Gastrocnemius medialis (tissue), 4 donors: ENCODE results near the gene PDGFC. TPM values are rescaled to one million over a fixed set of nuclear protein-coding genes. Genes with fewer than 3 reads are reported as not detected.

ENCODE experiments used
- ATAC-seq, 2 donors: fragments of 150-250 bp; one replicate each; pipeline ENCODE4 v1.9.1; 2016
- DNase-seq, 2 donors: peaks; one replicate each; pipeline ENCODE4 v3.0.0-alpha.2; 2019
- H3K27ac ChIP-seq, 4 donors: fragments of 200-600 bp; sonication (generic); 1 replicate in 1 of 4; 2 replicates in 3 of 4; pipeline ENCODE4 v1.5.1; 2016 to 2018; ENCODE audit warnings: mild to moderate bottlenecking in 2 of 4, moderate library complexity in 1 of 4
- H3K27me3 ChIP-seq, 3 donors: fragments of 200-600 bp; sonication (generic) in 2 of 3; 1 replicate in 1 of 3; 2 replicates in 2 of 3; pipeline versions ENCODE4 v1.5.1 to v1.6.0; 2016 to 2019; ENCODE audit warnings: mild to moderate bottlenecking in 1 of 3, moderate library complexity in 1 of 3
- H3K36me3 ChIP-seq, 2 donors: fragments of 200-600 bp; sonication (generic) in 1 of 2; one replicate each; pipeline ENCODE4 v1.5.1; 2017 to 2018
- H3K4me1 ChIP-seq, 2 donors: fragments of 200-600 bp; sonication (generic) in 1 of 2; one replicate each; pipeline ENCODE4 v1.5.1; 2016 to 2017; ENCODE audit warnings: mild to moderate bottlenecking in 2 of 2
- H3K4me3 ChIP-seq, 4 donors: fragments of 200-600 bp; sonication (generic) in 3 of 4; 1 replicate in 1 of 4; 2 replicates in 3 of 4; pipeline ENCODE4 v1.5.1; 2016 to 2019; ENCODE audit warnings: mild to moderate bottlenecking in 2 of 4
- H3K9me3 ChIP-seq, 3 donors: fragments of 200-600 bp; sonication (generic) in 2 of 3; 1 replicate in 1 of 3; 2 replicates in 2 of 3; pipeline ENCODE4 v1.5.1; 2016 to 2019
- POLR2A ChIP-seq, 2 donors: fragments of 450-650 bp; IDR thresholded peaks; one replicate each; pipeline ENCODE4 v1.6.1; 2017; ENCODE audit warnings: antibody characterized with exemption in 2 of 2, mild to moderate bottlenecking in 2 of 2, moderate library complexity in 2 of 2
- in situ Hi-C, 4 donors: fragments of 200-750 bp; cut with MboI; loops; one replicate each; pipeline versions ENCODE4 v1.15.0 to v1.8.0; 2017; ENCODE audit warnings: low sequenced_read_pairs in 4 of 4
- intact Hi-C: fragments of 100-400 bp; cut with DNase I; formaldehyde crosslinking; loops from one replicate; pipeline ENCODE4 v1.15.1; 2023; ENCODE audit warnings: low total_unique reads
- total RNA-seq, 4 donors: library from RNA; depleted of rRNA; stranded (reverse); fragments of >200 nt; gene quantifications; one replicate each; pipeline versions ENCODE4 v1.1.0 to v1.2.3, GENCODE V29; 2016
- TF ChIP-seq, protein P1 (sequence below), 5 experiments: fragments of 450-650 bp in 3 of 5; fragments of 200-600 bp in 2 of 5; sonication (generic) in 2 of 5; IDR thresholded peaks in 4 of 5; conservative IDR thresholded peaks in 1 of 5; 1 replicate in 4 of 5; 2 replicates in 1 of 5; pipeline ENCODE4 v1.5.1; 2016 to 2019; ENCODE audit warnings: antibody characterized with exemption in 5 of 5, mild to moderate bottlenecking in 3 of 5, moderate library complexity in 3 of 5

The PDGFC gene
- total RNA-seq, 4 donors from 2014 or later: 4.4 to 10.7 (median 6.3) TPM

DNA sequence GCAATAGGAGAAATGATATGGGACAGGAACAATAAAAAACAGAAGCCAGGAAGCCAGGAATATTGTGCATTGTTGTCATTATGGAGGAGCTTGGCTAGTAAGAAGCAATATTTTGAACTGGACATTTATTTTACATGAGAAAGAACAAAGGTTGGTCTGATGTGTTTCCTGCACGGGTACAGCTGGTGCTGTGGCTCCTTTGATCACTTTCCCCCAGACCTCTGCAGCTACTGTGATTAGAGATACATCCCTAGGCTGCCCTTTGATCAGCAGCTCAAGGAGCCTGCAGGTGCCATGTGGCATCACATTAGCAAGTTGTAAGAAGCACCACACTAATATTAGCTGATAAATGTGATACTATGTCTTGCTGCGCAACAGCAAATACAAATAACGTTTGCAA is 2.5 kb downstream of the PDGFC start:
- H3K4me3 ChIP-seq: peak overlapping the region in 1 of 4 donors; percentile 78
- peaks cover 22 to 26% of the 10 kb centered on the region in 2 donors for H3K4me1 ChIP-seq
- peak overlapping the region in 2 of 4 donors; percentile 25 to 35 for H3K27ac ChIP-seq
- in situ Hi-C loops (loop anchor here in 2 of 4 donors (10.0 to 25.0 kb wide), 2 partner anchors 182 to 194 kb away; no protein-coding TSS in a partner anchor), intact Hi-C loops (loop anchor here (5.0 to 10.0 kb wide), 3 partner anchors 294 to 492 kb away; no protein-coding TSS in a partner anchor)
- no peaks in the 10 kb centered on the region for H3K27me3 ChIP-seq
- TF ChIP-seq POLR2A (IDR thresholded peaks at IDR 0.05): no peak
- TF ChIP-seq, protein P1, sequence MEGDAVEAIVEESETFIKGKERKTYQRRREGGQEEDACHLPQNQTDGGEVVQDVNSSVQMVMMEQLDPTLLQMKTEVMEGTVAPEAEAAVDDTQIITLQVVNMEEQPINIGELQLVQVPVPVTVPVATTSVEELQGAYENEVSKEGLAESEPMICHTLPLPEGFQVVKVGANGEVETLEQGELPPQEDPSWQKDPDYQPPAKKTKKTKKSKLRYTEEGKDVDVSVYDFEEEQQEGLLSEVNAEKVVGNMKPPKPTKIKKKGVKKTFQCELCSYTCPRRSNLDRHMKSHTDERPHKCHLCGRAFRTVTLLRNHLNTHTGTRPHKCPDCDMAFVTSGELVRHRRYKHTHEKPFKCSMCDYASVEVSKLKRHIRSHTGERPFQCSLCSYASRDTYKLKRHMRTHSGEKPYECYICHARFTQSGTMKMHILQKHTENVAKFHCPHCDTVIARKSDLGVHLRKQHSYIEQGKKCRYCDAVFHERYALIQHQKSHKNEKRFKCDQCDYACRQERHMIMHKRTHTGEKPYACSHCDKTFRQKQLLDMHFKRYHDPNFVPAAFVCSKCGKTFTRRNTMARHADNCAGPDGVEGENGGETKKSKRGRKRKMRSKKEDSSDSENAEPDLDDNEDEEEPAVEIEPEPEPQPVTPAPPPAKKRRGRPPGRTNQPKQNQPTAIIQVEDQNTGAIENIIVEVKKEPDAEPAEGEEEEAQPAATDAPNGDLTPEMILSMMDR (IDR thresholded peaks at IDR 0.05 in 4 of 5, conservative IDR thresholded peaks at IDR 0.05 in 1 of 5): no peak
- H3K9me3 ChIP-seq: no peaks in the 10 kb centered on the region
- DNase-seq: no peak
- no peaks in the 10 kb centered on the region for H3K36me3 ChIP-seq
- no peak for ATAC-seq

DNA sequence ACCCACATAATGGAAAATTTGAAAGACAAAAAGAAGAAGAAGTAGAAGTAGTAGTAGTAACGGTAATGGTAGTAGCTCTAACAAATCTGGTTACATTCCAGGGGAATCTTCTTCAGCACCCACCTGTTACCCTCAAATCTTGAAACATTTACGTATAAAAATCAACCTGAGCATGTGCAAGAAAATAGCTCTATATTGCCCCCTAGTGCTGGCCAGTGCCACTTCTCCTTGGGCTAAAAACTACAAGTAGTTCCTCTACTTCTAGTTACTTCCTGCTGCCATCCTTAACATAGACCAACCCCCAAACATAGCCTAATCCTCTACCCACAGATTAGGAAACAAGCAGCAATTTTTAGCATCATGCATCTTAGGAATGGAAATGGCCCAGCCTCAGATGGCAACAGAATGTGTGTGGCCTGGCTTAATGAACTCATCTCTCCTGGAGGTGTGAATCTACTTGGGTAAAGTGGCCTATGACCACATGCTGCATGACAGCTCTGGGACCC is 3.1 kb downstream of the PDGFC start:
- H3K27me3 ChIP-seq: no peaks in the 10 kb centered on the region
- H3K36me3 ChIP-seq: no peaks in the 10 kb centered on the region
- H3K4me3 ChIP-seq: peak overlapping the region in 1 of 4 donors; percentile 78
- in situ Hi-C loops: loop anchor here in 2 of 4 donors (10.0 to 25.0 kb wide), 2 partner anchors 181 to 194 kb away; no protein-coding TSS in a partner anchor
- H3K9me3 ChIP-seq: no peaks in the 10 kb centered on the region
- peak; percentile 18 to 61 for DNase-seq
- peak in 1 of 2 donors; percentile 35 for ATAC-seq
- intact Hi-C loops: loop anchor here (5.0 to 10.0 kb wide), 3 partner anchors 294 to 491 kb away; no protein-coding TSS in a partner anchor
- peaks cover 22 to 26% of the 10 kb centered on the region in 2 donors for H3K4me1 ChIP-seq
- H3K27ac ChIP-seq: peak overlapping the region in 2 of 4 donors; percentile 25 to 35
- TF ChIP-seq POLR2A (IDR thresholded peaks at IDR 0.05): no peak
- TF ChIP-seq, protein P1 (IDR thresholded peaks at IDR 0.05 in 4 of 5, conservative IDR thresholded peaks at IDR 0.05 in 1 of 5): peak; percentile 46 to 82 (median 70)

DNA sequence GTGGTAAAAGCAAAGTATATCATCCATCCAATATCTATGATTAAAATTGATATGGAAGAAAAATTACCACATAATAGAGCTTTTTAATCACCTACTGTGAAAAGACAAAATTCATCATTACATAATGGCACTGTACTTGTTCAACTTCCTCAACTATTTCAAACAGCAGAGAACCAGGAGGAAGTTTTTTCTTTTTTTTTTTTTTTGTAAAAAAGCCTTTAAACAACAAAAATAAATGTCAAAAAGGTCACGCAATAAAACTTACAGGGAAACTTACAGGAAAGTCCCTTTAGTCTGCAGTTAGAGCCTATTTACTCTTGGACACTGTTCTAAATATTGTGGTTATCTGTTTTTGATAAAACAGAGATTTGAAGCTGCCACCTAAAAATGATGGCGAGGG is 4.8 kb downstream of the PDGFC start:
- in situ Hi-C loops: loop anchor here in 2 of 4 donors (10.0 to 25.0 kb wide), 2 partner anchors 180 to 192 kb away; no protein-coding TSS in a partner anchor
- H3K27ac ChIP-seq: no peak overlapping the region
- intact Hi-C loops: loop anchor here (5.0 to 10.0 kb wide), 3 partner anchors 292 to 490 kb away; no protein-coding TSS in a partner anchor

DNA sequence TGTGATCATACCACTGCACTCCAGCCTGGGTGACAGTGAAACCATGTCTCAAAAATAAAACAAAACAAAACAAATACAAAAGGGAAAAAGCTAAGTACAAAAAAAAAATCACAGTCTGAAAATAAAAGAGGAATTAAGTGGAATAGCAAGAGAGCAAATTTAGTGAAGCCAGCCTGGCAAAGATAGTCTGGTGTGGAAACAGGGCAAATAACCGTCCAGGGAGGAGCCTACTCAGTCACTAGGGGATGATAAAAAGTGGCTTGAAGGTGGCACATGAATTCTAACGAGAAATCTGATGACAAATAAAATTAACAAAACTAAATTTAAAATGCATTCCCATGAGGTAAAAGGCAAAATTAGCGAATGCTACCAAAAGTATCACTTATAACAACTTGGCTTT is 8.2 kb downstream of the PDGFC start:
- peaks cover 9 to 20% of the 10 kb centered on the region in 2 donors for H3K4me1 ChIP-seq
- TF ChIP-seq, protein P1 (IDR thresholded peaks at IDR 0.05 in 4 of 5, conservative IDR thresholded peaks at IDR 0.05 in 1 of 5): no peak
- no peak for TF ChIP-seq POLR2A (IDR thresholded peaks at IDR 0.05)
- no peak for ATAC-seq
- H3K27me3 ChIP-seq: no peaks in the 10 kb centered on the region
- in situ Hi-C loops: loop anchor here in 2 of 4 donors (10.0 to 25.0 kb wide), 2 partner anchors 176 to 189 kb away; no protein-coding TSS in a partner anchor
- no peaks in the 10 kb centered on the region for H3K9me3 ChIP-seq
- H3K4me3 ChIP-seq: no peak overlapping the region
- no peaks in the 10 kb centered on the region for H3K36me3 ChIP-seq
- H3K27ac ChIP-seq: no peak overlapping the region
- intact Hi-C loops: loop anchor here (10.0 kb wide), 1 partner anchor 289 kb away; no protein-coding TSS in a partner anchor
- no peak for DNase-seq

More for the DNA sequence above, 4.8 kb downstream of the PDGFC start:
- Histone ChIP-seq H3K9me3 (no peaks in the 10 kb centered on the region), H3K4me3 (no peak overlapping the region), H3K27me3 (no peaks in the 10 kb centered on the region), H3K4me1 (peaks cover 26 to 27% of the 10 kb centered on the region in 2 donors), H3K36me3 (no peaks in the 10 kb centered on the region)
- DNase-seq (no peak), ATAC-seq (no peak)
- TF ChIP-seq POLR2A (IDR thresholded peaks at IDR 0.05): no peak
- TF ChIP-seq, protein P1 (IDR thresholded peaks at IDR 0.05 in 4 of 5, conservative IDR thresholded peaks at IDR 0.05 in 1 of 5): no peak
